Epidermal melanocyte (primary cell): ENCODE results near the gene PTGR1.
"Not testable (repeated sequence)": the region's sequence is repeated elsewhere in the genome, so short reads cannot be mapped to it uniquely, and the experiment has no call there.

ENCODE experiments used
- DNase-seq: peaks from one replicate; pipeline ENCODE4 v3.0.0; 2011; ENCODE audit warnings: low spot score; ENCODE audit not compliant: insufficient read length

The PTGR1 gene

DNA sequence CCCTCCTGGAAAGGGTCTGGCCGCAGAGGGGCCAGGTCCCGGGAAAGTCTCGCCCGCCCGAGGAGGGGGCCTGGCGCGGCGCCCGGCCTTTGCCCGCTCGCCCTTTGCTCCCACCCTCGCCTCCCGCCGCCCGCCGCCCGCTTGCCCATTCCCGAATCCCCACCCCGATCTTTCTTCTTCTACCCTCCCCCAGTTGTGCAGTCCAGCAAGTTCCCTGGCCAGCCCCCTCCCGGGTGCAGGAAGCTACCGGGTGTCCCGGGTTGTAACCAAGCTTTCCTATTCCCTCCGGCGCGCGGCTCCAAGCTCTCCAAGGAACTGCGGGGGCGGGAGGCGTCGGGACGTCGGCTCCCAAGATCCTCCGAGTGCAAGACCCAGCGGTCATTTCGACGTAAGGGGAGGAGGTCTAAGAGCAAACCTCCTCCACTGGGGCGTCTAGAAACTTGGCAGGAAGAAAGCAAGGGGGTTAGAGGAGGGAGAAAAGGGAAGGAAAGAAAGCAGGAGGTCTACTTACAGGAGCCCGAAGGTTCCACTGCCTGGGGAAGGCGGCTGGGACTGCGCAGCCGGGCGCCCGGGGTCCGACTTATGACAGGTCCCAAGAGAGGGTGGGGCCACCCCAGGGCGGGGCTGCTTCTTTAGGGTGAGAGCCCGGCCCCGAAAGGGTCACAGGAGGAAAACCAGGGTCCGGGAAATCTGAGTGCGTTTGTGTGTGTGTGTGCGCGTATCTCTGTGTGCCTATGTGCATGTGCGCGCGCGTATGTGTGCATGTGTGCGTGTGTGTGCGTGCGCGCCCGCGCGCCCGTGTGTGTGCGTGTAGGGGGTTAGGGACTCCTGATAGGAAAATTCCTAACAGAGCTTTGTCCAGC is at the start of gene PTGR1:
Gene PTGR1 (minus strand): TSS at position 556 of the 863 bp plus-strand sequence. CDS start 2,225 bp downstream, outside the sequence.
- DNase-seq: peak; percentile 76

DNA sequence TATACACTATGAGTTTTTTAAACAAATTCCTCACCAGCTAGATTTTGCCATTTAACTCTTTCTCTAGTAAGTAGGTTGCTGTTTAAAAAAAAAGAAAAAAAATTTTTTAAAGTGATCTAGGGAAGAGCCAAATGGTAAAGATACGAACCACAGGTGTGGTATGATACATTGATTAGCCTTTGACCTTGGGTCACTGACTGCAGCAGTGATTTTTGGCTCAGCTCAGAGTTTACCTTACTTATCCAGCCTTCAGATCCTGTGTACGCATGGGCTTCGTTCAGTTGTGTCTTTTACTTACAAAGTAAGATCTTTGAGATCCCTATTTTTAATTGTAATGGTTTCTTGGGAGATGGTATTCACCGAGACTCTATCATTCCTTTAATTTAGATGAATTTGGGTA is 49.6 kb upstream of the PTGR1 start:
- no peak for DNase-seq

DNA sequence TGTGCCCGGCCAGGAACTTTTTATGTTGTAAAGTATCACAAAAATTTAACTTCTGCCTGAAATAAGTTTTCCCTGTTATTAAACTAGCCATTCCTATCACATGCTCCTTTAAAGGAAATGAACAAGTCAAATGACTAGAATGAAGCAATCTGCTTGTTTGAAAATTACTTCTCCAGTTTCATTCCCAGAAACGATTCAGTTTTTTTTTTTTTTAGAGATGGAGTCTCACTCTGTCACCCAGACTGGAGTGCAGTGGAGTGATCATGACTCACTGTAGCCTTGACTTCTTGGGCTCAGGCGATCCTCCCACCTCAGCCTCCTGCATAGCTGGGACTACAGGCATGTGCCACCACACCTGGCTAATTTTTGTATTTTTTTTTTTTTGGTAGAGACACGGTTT is 48.6 kb upstream of the PTGR1 start:
- DNase-seq: peak; percentile 63

DNA sequence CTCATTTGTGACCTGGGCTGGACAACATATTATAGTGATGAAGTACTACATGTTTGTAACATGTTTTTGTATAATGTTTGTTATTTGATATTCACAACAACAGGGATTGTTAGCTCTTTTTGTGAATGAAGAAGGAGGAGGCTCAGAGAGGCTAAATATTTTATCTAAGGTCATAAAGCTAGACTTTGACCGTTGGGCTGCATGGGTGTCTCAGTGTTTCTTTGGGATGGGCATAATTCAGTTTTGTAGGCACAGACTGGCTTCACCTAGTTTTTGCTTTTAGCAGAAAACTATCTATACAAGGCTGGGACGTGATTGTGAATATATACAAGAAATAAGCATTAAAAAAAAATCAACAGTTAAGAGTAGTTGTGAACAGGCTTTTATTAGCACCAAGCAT is 47.0 kb upstream of the PTGR1 start:
- no peak for DNase-seq

DNA sequence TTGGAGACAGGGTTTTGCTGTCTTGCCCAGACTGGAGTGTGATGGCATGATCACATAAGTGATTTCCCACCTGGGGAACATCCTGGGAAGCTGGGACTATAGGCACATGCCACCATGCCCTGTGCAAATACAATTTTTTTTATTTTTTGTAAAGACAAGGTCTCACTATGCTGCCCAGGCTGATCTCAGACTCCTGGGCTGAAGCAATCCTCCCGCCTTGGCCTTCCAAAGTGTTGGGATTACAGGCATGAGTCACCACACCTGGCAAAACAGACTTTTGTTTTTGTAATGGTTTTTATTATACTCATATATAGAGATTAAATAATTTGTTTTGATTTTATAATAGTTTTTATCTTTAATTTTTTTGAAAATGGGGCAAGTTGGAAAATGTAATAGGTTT is 46.4 kb upstream of the PTGR1 start:
- no peak for DNase-seq

DNA sequence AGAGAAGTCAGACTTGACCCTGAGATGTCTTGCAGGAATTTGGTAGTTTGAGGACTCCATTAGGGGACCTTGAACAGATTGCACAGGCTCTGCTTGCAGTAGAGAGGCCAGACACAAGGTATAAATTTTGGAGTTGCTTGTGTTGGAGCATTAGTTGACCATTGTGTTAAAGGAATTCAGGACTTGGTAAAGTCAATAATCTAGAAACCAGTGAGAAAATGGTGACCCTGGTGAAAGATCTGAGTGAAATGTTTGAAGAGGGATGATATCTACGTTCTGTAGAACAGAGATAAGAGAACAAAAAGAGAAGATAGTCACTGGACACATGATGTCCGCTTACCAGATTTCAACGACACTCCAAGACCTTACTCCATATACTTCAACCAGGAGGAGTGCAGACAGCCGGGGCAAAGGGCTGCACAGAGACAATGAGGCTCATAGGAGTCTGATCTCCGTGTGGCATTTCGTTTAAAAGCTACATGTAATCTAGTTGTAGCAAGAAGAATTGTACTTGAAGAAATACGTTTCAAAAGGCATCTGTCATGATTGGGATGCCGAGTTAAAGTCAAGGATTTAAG is 44.8 kb upstream of the PTGR1 start:
- no peak for DNase-seq

DNA sequence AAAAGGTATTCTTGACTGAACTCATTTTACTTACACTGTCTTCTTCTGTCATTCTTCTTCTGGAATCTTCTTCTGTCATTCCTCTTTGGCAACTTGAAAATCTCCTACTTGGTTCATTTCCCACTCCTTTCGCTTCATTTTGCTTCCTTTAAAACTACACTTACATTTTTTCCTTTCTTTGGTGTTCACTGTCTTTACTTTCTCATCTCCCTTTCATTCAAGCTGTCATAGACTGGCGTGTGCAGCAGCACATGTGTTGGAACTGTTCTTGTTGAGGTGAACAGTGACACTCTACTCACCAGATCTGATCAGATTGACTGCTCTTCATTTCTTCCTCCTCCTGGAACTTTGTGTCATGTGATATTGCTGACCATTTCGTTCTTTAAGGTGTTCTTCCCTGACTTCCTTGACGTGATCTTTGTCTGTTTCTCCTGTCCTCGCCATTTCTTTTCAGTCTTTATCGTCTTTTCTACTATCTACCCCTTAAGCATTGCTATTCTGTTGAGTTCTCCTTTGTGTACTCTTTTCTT is 38.0 kb upstream of the PTGR1 start:
- no peak for DNase-seq

DNA sequence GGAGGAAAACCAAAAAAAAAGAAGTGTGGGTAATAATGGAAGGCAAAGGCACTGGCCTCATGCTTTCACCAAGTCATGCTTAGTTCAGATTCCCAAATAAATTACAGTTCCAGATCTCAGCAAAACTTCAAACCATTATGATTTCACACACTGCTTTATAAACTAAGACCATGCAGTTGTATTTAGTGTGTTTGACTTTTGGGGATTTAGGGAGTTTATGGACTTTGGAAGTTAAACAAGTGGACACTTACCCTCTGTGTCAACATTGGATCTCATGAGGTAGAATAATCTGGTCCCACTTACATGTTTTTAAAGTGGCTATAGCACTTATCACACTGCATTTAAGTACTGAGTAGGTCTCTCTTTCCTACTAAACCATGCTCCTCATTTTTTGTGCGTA is 35.4 kb upstream of the PTGR1 start:
- DNase-seq: no peak

DNA sequence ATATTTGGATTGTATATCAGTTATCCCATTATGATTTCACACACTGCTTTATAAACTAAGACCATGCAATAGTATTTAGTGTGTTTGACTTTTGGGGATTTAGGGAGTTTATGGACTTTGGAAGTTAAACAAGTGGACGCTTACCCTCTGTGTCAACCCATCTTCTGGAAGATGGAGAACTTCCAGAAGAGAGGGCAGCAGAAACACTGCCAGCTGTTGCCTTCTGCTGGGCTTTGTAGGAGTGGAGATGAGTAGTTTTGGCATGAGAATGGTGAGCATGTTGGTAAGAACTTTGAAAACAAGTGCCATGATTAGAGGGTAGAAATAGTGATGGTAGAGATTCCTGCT is 33.9 kb upstream of the PTGR1 start:
- no peak for DNase-seq

DNA sequence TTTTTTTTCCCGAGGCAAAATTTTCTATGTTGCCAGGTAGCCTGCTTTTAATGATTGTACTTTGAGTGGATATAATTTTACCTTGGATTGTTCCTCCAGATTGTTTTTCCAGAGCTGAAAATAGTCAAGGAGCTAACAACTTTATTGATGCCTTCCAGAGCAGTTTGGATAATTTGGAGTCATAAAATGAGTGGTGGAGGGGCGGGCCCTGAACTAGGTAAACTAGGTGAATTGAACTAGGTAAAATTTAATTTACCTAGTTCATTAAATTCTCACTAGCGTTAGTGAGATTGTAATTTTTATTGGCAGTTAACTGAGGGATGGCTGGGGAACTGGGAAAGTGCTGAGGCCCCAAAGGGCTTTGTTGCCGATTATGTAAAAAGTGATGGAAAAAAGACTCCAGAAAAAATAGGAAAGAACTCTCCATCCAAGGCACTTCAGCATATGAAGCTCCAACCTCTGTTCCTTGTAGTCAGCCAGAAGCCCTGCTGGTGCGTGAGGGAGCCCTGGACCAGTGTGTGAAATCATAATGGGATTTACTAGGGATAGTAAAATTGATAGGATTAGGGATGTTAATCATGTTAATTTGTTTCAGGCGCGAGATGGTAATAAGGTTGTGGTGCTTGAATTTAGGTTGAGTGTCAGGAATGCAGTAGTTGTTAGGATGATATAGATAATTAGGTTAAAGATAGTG is 33.4 kb upstream of the PTGR1 start:
- no peak for DNase-seq

DNA sequence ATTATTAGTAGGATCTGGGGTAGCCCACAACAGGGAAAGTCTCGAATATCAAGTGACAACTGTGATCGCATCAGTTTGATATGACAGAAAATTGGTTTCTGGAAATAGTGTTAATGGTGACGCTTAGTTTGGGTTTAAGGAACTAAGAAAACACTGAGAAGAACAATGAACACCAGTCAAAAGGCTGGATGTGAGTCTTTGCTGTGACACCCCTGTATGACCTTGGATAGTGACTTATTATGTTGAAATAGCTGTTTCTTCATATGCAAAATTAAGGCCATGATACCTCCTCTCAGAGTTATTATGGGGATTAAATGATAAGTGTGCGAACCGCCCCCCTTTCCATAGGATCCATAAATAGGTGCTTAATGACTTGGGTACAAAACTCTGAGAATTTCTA is 32.6 kb upstream of the PTGR1 start:
- DNase-seq: no peak

DNA sequence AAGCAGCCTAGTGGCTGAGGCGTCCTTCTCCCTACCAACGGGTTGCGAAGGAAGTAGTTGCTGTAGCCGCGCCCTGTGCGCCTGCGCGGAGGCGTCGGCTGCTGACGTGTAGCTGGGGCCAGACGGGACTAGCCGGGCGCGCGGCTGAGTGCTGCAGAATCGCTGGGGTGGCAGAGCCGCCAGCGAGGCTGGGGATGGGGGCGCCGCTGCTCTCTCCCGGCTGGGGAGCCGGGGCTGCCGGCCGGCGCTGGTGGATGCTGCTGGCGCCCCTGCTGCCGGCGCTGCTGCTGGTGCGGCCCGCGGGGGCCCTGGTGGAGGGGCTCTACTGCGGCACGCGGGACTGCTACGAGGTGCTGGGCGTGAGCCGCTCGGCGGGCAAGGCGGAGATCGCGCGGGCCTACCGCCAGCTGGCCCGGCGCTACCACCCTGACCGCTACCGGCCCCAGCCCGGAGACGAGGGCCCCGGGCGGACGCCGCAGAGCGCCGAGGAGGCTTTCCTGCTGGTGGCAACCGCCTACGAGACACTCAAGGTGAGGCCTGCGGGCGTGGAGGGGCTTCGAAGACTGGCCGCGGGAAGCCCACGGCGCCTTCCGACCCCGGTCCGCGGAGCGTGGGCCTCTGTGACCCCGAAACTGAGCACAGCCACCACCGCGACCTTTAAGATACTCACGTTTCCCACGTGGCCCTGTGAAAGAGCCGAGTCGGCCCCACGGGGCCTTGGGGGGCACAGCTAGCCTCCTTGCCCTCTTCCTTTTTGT is 31.9 kb upstream of the PTGR1 start, which contains the start of gene DNAJC25:
Gene DNAJC25 (plus strand): TSS at position 121 of the 758 bp plus-strand sequence. CDS start 74 bp downstream, at position 195.
- peak; percentile 100 for DNase-seq

DNA sequence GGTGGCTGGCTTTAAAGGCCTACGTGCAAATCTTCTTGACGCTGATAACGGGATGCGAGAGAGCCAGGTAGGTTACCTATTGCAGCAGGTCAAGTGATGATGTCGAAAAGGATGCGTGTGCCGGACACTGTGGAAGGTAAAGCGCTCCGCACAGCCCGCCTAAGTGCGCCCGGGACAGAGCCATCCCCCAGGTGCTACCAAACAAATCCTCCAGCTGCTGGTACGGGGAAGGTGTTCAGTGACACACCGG is 31.4 kb upstream of the PTGR1 start:
- no peak for DNase-seq

DNA sequence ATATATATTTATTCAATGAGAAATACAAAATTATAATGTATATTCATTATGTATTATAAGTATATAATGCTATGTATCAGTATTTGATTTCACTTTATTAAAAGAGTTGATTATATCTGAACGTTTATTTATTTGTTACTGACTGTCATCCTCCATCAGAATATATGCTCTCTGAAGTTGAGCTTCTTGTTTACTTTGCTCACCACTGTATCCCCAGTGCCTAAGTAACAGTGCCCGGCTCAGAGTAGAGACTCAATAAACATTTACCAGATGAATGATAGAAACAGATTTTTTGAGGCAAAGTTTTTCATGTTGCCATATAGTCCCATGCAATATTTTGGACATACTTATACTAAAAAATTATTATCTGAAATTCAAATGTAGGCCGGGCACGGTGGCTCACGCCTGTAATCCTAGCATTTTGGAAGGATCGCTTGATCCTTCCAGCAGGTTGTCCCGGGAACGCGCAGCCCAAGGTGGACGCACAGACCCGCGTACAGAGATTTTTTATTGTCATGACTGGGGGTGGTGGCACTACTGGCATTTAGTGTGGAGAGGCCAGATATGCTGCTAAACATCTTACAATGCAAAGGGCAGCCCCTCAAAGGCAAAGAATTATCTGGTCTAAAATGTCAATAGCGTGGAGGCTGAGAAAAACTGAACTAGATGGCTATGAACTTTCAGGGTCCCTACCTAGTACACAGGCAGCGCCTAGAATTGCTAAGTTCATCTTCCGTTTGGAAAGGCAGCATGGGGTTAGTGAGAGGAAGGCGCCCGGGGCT is 30.9 kb upstream of the PTGR1 start:
- no peak for DNase-seq

DNA sequence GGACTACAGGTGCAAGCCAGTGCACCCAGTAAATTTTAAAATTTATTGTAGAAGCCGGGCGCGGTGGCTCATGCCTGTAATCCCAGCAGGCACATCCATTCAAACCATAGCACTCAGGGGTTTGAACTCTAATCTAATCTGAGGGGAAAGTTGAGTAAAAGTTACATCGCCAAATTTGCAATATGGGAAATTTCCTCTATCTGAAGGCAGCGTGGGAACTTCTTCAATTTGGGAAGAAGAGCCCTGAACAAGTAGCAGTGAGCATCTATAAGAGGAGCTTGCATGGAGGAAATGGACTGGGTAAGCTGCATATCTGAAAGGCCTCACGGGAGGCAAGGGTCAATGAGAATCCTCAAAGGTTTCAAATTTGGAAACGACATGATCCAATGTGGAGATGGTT is 29.0 kb upstream of the PTGR1 start:
- no peak for DNase-seq

DNA sequence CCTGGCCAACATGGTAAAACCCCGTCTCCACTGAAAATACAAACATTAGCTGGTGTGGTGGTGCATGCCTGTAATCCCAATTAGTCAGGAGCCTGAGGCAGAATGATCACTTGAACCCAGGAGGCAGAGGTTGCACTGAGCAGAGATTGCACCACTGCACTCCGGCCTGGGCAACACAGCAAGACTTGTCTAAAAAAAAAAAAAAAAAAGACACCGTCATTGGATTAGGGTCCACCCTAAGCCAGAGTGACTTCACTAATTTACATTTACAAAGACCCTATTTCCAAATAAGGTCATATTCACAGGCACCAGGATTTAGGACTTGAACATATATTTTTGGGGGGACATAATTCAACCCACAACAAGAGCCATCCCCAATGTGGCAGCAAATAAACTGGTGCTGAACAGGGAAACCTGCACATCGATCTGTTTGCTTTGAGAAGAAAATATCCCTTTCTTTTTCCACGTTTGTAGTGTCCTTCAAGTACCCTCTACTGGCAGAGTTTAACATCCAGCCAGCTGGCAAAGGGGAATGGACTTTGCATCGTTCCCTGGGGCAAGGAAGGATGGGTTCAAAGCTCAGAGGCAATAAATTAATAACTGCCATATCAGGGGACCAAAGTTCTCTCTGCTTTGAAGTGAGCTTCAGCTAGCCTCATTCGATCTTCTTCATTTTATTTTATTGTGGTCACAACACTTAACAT is 28.0 kb upstream of the PTGR1 start:
- DNase-seq: no peak

DNA sequence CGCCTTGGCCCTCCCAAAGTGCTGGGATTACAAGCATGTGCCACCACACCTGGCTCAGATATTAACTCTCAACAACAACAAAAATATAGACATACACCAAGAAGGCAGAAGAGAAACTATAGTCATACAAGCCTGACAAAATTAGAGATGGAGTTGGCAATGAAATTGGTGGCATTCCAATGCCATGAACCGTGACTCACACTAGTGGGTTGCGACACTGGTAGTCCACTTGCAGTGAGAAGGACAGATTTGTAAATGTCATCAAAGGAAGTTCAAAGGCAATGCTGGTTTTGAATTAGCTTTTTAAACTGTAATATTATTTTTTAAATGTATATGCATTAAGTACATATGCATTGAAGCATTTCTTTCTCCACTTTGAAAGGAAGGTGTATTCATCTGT is 23.2 kb upstream of the PTGR1 start:
- DNase-seq: peak; percentile 63

DNA sequence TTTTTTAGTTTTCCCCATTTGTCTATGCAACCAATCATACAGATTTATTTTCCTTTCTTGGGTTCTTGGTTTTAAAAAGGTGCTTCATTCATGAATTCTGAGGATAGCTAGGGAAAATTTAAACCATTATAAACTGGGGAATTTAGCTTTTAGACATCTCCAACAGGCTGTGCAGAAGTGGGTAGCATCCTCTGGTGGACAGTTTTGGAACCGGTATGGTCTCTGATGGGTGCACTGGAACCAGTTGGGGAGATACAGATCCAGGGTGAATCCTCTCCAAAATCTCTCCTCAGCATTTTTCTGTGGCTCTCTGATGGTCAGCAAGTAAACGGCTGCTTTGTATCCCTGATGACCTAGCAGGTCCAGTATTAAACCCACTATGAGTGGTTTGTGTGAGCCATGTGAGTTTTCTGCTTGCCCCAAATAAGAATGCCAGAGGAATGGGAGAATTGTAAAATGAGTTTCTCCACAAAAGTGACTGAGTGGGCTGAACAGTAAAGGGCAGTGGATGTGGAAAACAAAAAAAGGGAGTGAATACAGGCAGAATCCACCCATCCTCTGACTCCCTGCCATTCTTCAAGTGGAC is 22.5 kb upstream of the PTGR1 start:
- no peak for DNase-seq

DNA sequence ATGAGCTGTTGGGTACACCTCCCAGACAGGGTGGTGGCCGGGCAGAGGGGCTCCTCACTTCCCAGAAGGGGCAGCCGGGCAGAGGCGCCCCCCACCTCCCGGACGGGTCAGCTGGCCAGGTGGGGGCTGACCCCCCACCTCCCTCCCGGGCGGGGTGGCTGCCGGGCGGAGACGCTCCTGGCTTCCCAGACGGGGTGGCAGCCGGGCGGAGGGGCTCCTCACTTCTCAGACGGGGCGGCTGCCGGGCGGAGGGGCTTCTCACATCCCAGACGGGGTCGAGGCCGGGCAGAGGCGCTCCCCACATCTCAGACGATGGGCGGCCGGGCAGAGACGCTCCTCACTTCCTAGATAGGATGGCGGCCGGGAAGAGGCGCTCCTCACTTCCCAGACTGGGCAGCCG is 17.9 kb upstream of the PTGR1 start:
- not testable (repeated sequence) for DNase-seq

DNA sequence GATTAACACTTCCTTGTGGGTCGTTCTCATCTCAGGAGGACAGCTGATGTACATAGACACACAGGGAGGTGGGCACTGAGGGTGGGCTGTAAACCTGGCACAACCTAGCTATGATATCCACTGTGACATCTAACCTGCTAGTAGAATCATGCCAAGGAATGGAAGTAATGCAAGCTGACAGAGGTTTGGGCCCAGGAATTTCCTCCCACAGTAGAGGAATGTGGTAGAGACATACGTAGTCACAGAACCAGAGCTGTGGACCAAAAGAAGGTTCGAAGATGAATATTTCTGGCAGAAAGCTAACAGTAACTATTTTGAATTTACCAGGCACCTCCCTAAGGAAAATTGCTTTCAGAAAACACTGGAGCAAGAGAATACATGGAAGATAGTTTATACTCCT is 16.5 kb upstream of the PTGR1 start:
- no peak for DNase-seq
